ENCODE results near the gene C6. TPM values are rescaled to one million over a fixed set of nuclear protein-coding genes. Genes with fewer than 3 reads are reported as not detected.

Gene C6
- polyA plus RNA-seq, 1 donor (not counting 4 experiments of a cell fraction or from before 2014, with no cell fraction given): not detected

GRCh38 chr5:41112486-41113455, 100.6 kb downstream of the C6 start:
- no peak overlapping the region for H3K9ac ChIP-seq (ENCODE audit: control insufficient read depth, extremely low read depth, insufficient read depth, low read length)
- no peaks in the 10 kb centered on the region for H4K20me1 ChIP-seq (ENCODE audit: control insufficient read depth, extremely low read depth, insufficient read depth, low read length)
- H3K4me2 ChIP-seq (ENCODE audit: control insufficient read depth, extremely low read depth, insufficient read depth, low read depth, low read length): no peak overlapping the region

GRCh38 chr5:41109186-41109585, 104.1 kb downstream of the C6 start:
- no peak overlapping the region for H2AFZ ChIP-seq (ENCODE audit: control insufficient read depth, low read length)
- H3K9me1 ChIP-seq (ENCODE audit: control insufficient read depth, extremely low read depth, insufficient read depth, low read length): no peaks in the 10 kb centered on the region
- no peaks in the 10 kb centered on the region for H4K20me1 ChIP-seq (ENCODE audit: control insufficient read depth, extremely low read depth, insufficient read depth, low read length)
- H3K79me2 ChIP-seq (ENCODE audit: control insufficient read depth, insufficient read depth, low read length): no peaks in the 10 kb centered on the region
- H3K4me3 ChIP-seq (ENCODE audit: control insufficient read depth in 2 of 3, extremely low read depth in 1 of 3, insufficient read depth in 2 of 3, low read depth in 1 of 3, low read length in 3 of 3): no peak overlapping the region
- no peaks in the 10 kb centered on the region for H3K4me1 ChIP-seq (ENCODE audit: control insufficient read depth, extremely low read depth, insufficient read depth, low read length)
- no peaks in the 10 kb centered on the region for H3K9me3 ChIP-seq (ENCODE audit: control insufficient read depth, low read depth, low read length)
- no peaks in the 10 kb centered on the region for H3K36me3 ChIP-seq (ENCODE audit: control insufficient read depth in 2 of 2, extremely low read depth in 1 of 2, insufficient read depth in 2 of 2, low read length in 2 of 2)
- TF ChIP-seq CTCF (optimal IDR thresholded peaks at IDR 0.05 in 1 of 3, IDR thresholded peaks at IDR 0.05 in 1 of 3, conservative IDR thresholded peaks at IDR 0.05 in 1 of 3; ENCODE audit: extremely low read depth in 1 of 3, insufficient read depth in 2 of 3, low read length in 3 of 3) (no peak), EZH2 (IDR thresholded peaks at IDR 0.05; ENCODE audit: low read length) (no peak)
- DNase-seq (ENCODE audit: low read depth, low spot score) (no peak), FAIRE-seq (no peak)
- H3K4me2 ChIP-seq (ENCODE audit: control insufficient read depth, extremely low read depth, insufficient read depth, low read depth, low read length): no peak overlapping the region
- no peaks in the 10 kb centered on the region for H3K27me3 ChIP-seq (ENCODE audit: control insufficient read depth, extremely low read depth, insufficient read depth, low read length)
- no peak overlapping the region for H3K9ac ChIP-seq (ENCODE audit: control insufficient read depth, extremely low read depth, insufficient read depth, low read length)
- dilution Hi-C loops (cut with MboI; ENCODE audit: extremely low pct_ligation_motif_present, low sequenced_read_pairs): no loop called here
- H3K27ac ChIP-seq (ENCODE audit: control insufficient read depth, insufficient read depth, low read length): no peak overlapping the region

More at GRCh38 chr5:41112486-41113455, 100.6 kb downstream of the C6 start:
- DNase-seq (ENCODE audit: low read depth, low spot score) (no peak), FAIRE-seq (no peak)
- Histone ChIP-seq H3K27me3 (ENCODE audit: control insufficient read depth, extremely low read depth, insufficient read depth, low read length) (no peaks in the 10 kb centered on the region), H2AFZ (ENCODE audit: control insufficient read depth, low read length) (no peak overlapping the region), H3K9me1 (ENCODE audit: control insufficient read depth, extremely low read depth, insufficient read depth, low read length) (no peaks in the 10 kb centered on the region), H3K4me1 (ENCODE audit: control insufficient read depth, extremely low read depth, insufficient read depth, low read length) (no peaks in the 10 kb centered on the region), H3K4me3 (ENCODE audit: control insufficient read depth in 2 of 3, extremely low read depth in 1 of 3, insufficient read depth in 2 of 3, low read depth in 1 of 3, low read length in 3 of 3) (no peak overlapping the region), H3K27ac (ENCODE audit: control insufficient read depth, insufficient read depth, low read length) (no peak overlapping the region), H3K79me2 (ENCODE audit: control insufficient read depth, insufficient read depth, low read length) (no peaks in the 10 kb centered on the region), H3K9me3 (ENCODE audit: control insufficient read depth, low read depth, low read length) (no peaks in the 10 kb centered on the region), H3K36me3 (ENCODE audit: control insufficient read depth in 2 of 2, extremely low read depth in 1 of 2, insufficient read depth in 2 of 2, low read length in 2 of 2) (no peaks in the 10 kb centered on the region)
- TF ChIP-seq EZH2 (IDR thresholded peaks at IDR 0.05; ENCODE audit: low read length): no peak
- TF ChIP-seq CTCF (optimal IDR thresholded peaks at IDR 0.05 in 1 of 3, IDR thresholded peaks at IDR 0.05 in 1 of 3, conservative IDR thresholded peaks at IDR 0.05 in 1 of 3; ENCODE audit: extremely low read depth in 1 of 3, insufficient read depth in 2 of 3, low read length in 3 of 3): no peak
- dilution Hi-C loops (cut with MboI; ENCODE audit: extremely low pct_ligation_motif_present, low sequenced_read_pairs): no loop called here

Measured in keratinocyte (primary cell).